Erythroblast (primary cell): ENCODE measurements around the gene RBM42.

Experiments used
- GATA1 ChIP-seq: IDR thresholded peaks from 2 replicates; pipeline ENCODE4 v1.6.1; 2011; ENCODE audit warnings: low read depth, mild to moderate bottlenecking, control low read depth, low read length, moderate library complexity
- POLR2A ChIP-seq: IDR thresholded peaks from 2 replicates; pipeline ENCODE4 v1.6.1; 2011; ENCODE audit warnings: mild to moderate bottlenecking, low read length

DNA sequence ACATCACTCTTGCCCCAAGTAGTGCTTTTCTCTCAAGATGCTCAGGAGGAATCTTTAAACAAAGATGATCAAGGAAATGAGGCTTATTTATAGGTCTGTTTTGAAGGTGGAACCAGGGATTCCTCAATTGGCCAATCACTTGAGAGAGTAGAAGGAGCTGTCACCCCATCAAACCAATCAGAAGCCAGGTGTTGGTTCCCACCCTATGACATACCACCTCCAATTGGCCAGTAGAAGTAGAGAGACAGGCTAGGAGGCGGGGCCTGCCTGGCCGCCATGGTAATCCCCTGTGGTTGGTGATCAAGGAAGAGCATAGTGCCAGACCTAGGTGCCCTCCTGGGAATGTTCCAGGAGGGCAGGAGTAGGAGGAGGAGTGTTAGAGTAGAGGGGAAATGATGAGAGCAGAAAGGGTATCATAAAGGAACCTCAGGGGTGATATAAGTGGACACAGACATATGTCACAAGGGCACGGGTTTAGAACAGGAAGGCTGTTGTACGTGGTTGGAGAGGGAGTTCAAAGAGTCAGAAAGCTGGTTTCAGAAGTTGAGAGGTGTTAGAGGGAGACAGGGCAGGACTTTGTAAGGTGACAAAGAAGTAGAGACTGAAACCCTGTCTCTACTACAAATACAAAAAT, 32.4 kb upstream of the RBM42 start:
- TF ChIP-seq POLR2A (no peak), GATA1 (no peak)
